Thoracic aorta (tissue), 2 donors: ENCODE measurements around the gene PRKCA. TPM values are rescaled to one million over a fixed set of nuclear protein-coding genes. Genes with fewer than 3 reads are reported as not detected.

ENCODE experiments used
- ATAC-seq: fragments of 150-250 bp; one replicate; pipeline ENCODE4 v1.8.0; 2017; ENCODE audit warnings: low read depth; ENCODE audit not compliant: insufficient number of reproducible peaks, low FRiP score
- DNase-seq: peaks from one replicate; pipeline ENCODE4 v3.0.0-alpha.2; 2020; ENCODE audit warnings: low spot score
- H3K27ac ChIP-seq, 2 donors: fragments of 200-600 bp; sonication (generic); 1 replicate in 1 of 2; 2 replicates in 1 of 2; pipeline ENCODE4 v1.5.1; 2016; ENCODE audit warnings: mild to moderate bottlenecking in 2 of 2, moderate library complexity in 2 of 2
- H3K27me3 ChIP-seq: fragments of 200-600 bp; sonication (generic); replicated peaks from 2 replicates; pipeline ENCODE4 v1.6.0; 2016; ENCODE audit warnings: mild to moderate bottlenecking; ENCODE audit not compliant: insufficient read depth
- H3K36me3 ChIP-seq: fragments of 200-600 bp; sonication (generic); one replicate; pipeline ENCODE4 v1.5.1; 2016
- H3K4me1 ChIP-seq, 2 donors: fragments of 200-600 bp; sonication (generic); 1 replicate in 1 of 2; 2 replicates in 1 of 2; pipeline versions ENCODE4 v1.5.1 to v1.6.0; 2016; ENCODE audit warnings: low read depth in 2 of 2, mild to moderate bottlenecking in 1 of 2; ENCODE audit not compliant: control insufficient read depth in 1 of 2
- H3K4me3 ChIP-seq: fragments of 200-600 bp; sonication (generic); 2 replicates; pipeline ENCODE4 v1.5.1; 2016; ENCODE audit warnings: mild to moderate bottlenecking
- H3K9me3 ChIP-seq: fragments of 200-600 bp; sonication (generic); 2 replicates; pipeline ENCODE4 v1.5.1; 2016
- total RNA-seq, 2 donors: library from RNA; depleted of rRNA; stranded (reverse); fragments of >200 nt; gene quantifications; one replicate each; pipeline versions ENCODE4 v1.1.0 to v1.2.3, GENCODE V29; 2016
- TF ChIP-seq, protein P1 (sequence below): fragments of 200-600 bp; sonication (generic); IDR thresholded peaks from one replicate; pipeline ENCODE4 v1.5.1; 2019; ENCODE audit warnings: antibody characterized with exemption

The PRKCA gene
- total RNA-seq, 2 donors from 2014 or later = 9.1 to 11.6 TPM

DNA sequence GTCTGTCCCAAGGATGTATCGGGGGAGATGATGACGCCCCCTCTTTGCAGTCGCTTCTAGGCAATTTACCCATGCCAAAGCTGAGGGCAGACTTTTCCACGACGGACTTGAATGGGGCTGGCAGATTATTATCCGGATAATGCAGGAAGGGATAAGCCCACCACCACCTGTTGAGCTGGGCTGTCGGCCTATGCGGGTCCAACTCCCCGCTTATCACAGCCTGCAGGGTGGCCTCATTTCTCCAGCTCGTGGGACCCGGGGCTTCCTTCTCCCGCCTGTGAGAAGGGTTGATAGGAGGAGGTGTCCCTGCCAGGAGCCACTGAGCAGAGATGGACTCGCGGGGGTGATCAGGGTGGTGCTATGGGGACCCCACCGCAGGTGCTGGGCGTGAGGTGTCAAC lies 533.1 kb downstream of the PRKCA start:
- Histone ChIP-seq H3K36me3 (no peaks in the 10 kb centered on the region), H3K9me3 (no peaks in the 10 kb centered on the region), H3K27me3 (no peaks in the 10 kb centered on the region), H3K27ac (no peak overlapping the region), H3K4me1 (no peaks in the 10 kb centered on the region), H3K4me3 (no peak overlapping the region)
- no peak for DNase-seq
- ATAC-seq = no peak
- TF ChIP-seq, protein P1, sequence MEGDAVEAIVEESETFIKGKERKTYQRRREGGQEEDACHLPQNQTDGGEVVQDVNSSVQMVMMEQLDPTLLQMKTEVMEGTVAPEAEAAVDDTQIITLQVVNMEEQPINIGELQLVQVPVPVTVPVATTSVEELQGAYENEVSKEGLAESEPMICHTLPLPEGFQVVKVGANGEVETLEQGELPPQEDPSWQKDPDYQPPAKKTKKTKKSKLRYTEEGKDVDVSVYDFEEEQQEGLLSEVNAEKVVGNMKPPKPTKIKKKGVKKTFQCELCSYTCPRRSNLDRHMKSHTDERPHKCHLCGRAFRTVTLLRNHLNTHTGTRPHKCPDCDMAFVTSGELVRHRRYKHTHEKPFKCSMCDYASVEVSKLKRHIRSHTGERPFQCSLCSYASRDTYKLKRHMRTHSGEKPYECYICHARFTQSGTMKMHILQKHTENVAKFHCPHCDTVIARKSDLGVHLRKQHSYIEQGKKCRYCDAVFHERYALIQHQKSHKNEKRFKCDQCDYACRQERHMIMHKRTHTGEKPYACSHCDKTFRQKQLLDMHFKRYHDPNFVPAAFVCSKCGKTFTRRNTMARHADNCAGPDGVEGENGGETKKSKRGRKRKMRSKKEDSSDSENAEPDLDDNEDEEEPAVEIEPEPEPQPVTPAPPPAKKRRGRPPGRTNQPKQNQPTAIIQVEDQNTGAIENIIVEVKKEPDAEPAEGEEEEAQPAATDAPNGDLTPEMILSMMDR = no peak

DNA sequence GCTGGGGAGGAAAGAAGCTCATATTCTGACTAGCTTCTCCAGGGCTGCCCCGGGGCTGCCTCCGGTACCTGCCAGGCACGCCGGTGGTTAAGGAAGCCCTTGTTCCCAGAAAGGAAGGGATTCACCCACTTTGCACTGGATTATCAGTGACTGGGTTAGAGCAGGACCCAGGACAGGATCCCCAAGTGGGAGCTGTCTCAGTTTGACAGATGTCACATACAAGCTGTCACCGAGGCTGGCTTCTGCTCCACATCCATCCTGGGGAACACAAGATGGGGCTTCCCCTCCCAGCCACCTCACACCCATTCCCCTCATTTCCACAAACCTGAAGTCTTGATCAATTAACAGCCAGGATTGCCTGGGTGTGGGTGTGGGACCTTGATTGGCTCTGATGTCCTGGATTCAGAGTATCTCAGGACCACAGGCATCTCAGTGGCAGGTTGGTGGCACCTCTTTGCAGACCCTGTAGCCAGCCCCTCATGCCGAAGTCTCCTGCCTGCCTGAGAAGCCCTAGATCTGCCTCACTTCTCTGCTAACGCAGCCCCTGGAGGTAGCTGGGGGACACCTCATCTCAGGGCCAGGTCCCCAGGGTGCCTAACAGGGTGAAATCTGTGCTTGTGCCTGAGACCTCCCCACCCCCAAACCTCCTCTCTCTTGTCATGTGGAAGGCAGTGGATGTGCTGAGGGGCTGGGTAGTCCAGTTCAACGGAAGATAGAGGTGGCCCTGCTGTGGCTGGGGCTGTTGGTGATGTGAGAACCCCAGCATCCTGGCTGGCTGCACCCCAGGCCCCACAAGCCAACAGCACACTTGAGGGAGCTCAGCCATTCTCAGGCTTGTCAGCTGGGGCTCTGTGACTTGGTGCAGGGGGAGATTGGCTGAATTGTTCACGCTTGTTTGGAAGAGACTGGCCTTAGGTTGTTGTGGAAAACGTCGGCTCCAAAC lies 533.9 kb downstream of the PRKCA start:
- no peaks in the 10 kb centered on the region for H3K36me3 ChIP-seq
- TF ChIP-seq, protein P1 = no peak
- no peaks in the 10 kb centered on the region for H3K27me3 ChIP-seq
- ATAC-seq (no peak), DNase-seq (no peak)
- H3K4me1 ChIP-seq = no peaks in the 10 kb centered on the region
- no peak overlapping the region for H3K27ac ChIP-seq
- H3K9me3 ChIP-seq = no peaks in the 10 kb centered on the region
- H3K4me3 ChIP-seq = no peak overlapping the region

DNA sequence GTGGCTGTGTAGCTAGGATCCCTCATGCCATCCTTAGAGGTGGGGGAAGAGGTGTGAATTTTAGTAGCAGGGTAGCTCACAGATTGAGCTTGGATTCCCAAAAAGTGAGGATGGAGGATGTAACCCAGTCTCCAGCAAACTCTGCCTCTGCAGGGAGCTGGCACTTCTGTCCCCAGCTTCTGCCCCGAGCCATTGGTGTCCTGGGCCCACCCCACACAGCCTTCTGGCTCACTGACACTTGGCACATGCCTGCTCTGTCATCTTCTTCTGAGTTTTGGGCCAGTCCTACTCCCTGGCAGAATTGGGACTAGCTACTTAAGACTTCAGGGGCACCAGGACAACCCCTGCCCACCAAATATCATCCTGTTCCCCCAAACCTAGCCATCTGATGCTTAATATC lies 534.8 kb downstream of the PRKCA start:
- DNase-seq = no peak
- Histone ChIP-seq H3K4me1 (no peaks in the 10 kb centered on the region), H3K36me3 (no peaks in the 10 kb centered on the region), H3K27ac (no peak overlapping the region), H3K9me3 (no peaks in the 10 kb centered on the region), H3K4me3 (no peak overlapping the region), H3K27me3 (no peaks in the 10 kb centered on the region)
- TF ChIP-seq, protein P1 = no peak
- ATAC-seq = no peak

DNA sequence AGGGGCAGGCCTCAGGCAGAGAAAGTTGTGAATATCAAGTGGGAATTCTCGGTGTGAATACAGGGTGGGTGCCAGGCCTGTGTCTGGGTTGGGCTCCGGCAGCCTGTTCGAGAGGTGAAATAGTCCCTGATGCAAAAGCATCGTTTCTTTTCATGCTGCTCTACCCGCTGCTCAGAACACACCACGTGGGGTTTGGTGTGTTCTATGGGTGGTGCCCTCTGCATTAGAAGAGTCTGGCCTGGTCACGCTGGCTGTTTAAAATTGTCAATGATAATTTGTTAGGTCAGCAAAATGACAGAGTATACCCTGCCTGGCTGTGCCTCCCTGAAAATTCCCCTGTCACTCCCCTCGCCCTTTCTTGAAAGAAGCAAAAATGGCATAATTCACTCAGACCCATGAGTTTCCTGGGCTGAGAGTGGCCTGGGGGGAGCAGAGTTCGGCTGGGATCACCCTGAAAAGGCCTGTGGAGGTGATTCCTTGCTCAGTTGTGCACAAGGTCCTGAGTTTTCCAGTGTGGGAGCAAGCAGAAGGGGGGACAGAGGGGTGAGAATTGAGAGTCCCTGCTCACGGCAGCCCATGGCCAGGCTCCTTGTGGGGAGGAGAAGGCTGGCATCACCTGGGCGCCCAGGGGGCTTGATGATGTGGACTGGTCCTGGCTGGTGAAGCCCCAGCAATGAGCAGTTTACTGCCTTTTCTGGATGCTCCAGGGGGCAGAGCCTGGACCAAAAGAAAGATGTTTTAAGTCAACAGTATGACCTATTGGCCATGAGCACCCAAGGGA lies 535.7 kb downstream of the PRKCA start:
- Histone ChIP-seq H3K27ac (no peak overlapping the region), H3K36me3 (no peaks in the 10 kb centered on the region), H3K4me1 (no peaks in the 10 kb centered on the region), H3K9me3 (no peaks in the 10 kb centered on the region), H3K4me3 (no peak overlapping the region), H3K27me3 (no peaks in the 10 kb centered on the region)
- TF ChIP-seq, protein P1 = no peak
- no peak for ATAC-seq
- DNase-seq = no peak

DNA sequence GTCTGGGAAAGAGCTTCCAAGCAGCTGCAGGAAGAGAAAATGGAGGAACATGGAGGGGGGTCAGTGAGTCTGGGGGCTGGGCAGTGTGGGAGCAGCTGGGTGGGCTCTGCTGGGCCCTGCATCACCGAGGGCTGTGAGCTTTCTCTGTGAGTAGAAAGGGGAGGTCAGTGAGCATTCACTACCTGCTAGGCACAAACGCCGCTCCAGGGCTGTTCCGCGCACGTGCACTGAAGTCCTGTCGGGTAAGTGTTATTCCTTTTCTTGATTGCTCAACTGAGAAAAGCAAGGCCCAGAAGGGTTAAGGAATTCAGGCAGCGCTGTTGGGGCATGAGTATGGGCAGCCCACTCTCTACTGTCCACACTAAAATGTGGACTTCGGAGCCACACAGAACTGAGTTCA lies 537.2 kb downstream of the PRKCA start:
- TF ChIP-seq, protein P1 = no peak

More for the DNA sequence above, 537.2 kb downstream of the PRKCA start:
- H3K27ac ChIP-seq = no peak overlapping the region
- DNase-seq (no peak), ATAC-seq (no peak)
- no peaks in the 10 kb centered on the region for H3K4me1 ChIP-seq
- no peak overlapping the region for H3K4me3 ChIP-seq
- H3K9me3 ChIP-seq = no peaks in the 10 kb centered on the region
- H3K36me3 ChIP-seq = no peaks in the 10 kb centered on the region
- H3K27me3 ChIP-seq = no peaks in the 10 kb centered on the region
